Measurements from ENCODE around the gene CLIP2. TPM values are rescaled to one million over a fixed set of nuclear protein-coding genes. Genes with fewer than 3 reads are reported as not detected.
"Not testable (repeated sequence)": the region's sequence is repeated elsewhere in the genome, so short reads cannot be mapped to it uniquely, and the experiment has no call there.

Gene CLIP2
- total RNA-seq, 1 donor = 72.2 TPM

GRCh38 chr7:74294191-74294998 lies 5.2 kb downstream of the CLIP2 start:
- no peak for DNase-seq (ENCODE audit: low read depth in 2 of 3, low spot score in 2 of 3)

- DNase-seq (ENCODE audit: low read depth in 2 of 3, low spot score in 2 of 3) = no peak
These were observed 8.5 kb downstream of the CLIP2 start for GRCh38 chr7:74297516-74298233.

- DNase-seq (ENCODE audit: low read depth in 2 of 3, low spot score in 2 of 3) = no peak
These were observed 10.2 kb downstream of the CLIP2 start for GRCh38 chr7:74299401-74299800.

DNA sequence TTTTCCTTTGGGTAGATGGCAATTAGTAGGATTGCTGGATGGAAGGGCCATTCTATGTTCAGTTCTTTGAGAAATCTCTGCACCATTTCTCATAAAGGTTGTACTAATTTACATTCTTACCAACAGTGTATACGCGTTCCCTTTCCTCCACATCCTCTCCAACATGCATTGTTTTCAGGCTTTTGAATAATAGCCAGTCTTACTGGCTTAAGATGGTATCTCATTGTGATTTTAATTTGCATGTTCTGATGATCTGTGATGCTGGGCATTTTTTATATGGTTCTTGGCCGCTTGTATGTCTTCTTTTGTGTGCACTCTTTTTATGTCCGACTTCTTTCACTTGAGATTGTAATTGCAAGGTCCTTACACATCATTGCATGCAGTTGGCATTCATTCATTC lies 11.7 kb downstream of the CLIP2 start:
- DNase-seq (ENCODE audit: low read depth in 2 of 3, low spot score in 2 of 3) = no peak

DNA sequence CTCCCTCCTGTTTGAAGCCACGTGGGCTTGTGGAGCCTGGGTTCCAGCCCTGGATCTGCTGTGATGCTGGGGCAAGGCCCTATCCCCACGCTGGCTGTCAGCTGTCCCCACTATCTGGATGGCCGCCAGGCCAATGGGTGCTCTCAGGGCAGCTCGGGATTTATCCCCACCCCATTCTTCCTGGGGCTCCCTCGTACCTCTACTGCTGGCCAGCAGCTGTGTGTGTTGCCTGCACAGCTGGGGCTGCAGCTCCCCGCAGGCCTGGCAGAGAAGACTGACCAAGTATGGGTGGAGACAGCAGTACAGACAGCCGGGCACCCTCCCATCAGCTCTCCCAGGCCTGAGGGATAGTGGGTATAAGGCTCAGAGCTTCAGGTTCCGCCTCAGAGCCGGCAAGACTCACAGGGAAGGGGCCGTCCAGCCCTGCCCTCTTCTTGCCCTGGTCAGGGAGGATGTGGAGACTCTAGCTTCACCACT lies 13.6 kb downstream of the CLIP2 start:
- DNase-seq (ENCODE audit: low read depth in 2 of 3, low spot score in 2 of 3) = no peak

GRCh38 chr7:74304550-74304949 lies 15.3 kb downstream of the CLIP2 start:
- no peak for DNase-seq (ENCODE audit: low read depth in 2 of 3, low spot score in 2 of 3)

DNA sequence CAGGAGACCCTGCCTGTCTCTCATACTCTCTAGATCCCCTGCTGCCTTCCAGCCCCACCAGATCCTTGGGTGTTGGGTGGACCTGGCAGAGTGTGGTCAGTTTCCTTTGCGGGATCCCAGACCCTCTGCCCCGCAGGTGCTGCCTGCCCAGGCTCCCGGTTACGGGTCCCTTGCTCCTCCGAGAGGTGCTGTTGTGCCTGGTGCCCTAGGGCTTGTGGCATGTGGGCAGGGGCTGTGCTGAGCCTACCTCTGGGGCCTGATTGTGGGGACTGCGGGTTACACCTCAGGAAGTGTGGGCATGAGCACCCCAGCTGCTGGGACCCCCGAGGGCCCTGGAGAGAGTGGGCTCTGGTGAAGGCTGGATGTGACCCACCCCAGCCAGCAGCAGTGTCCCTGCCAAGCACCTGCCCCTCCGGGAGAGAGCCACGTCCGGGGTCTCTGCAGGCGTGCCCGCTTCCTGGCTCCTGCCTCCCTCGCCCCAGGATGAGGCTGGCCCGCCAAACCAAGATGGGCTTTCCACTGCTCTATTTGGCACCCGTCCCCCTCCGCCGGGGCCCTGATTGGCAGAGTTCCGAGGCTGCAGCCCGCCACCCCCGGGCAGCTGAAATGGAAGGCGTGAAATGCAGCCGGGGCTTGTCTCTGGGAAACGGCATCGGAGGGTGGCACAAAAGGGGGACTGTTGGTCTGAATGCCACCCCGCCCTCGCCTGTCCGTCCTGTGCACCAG lies 17.0 kb downstream of the CLIP2 start:
- peak in 2 of 3 donors; percentile 49 to 69 for DNase-seq (ENCODE audit: low read depth in 2 of 3, low spot score in 2 of 3)

GRCh38 chr7:74306730-74307469 lies 17.7 kb downstream of the CLIP2 start:
- DNase-seq (ENCODE audit: low read depth in 2 of 3, low spot score in 2 of 3) = peak in 2 of 3 donors; percentile 36 to 37

DNA sequence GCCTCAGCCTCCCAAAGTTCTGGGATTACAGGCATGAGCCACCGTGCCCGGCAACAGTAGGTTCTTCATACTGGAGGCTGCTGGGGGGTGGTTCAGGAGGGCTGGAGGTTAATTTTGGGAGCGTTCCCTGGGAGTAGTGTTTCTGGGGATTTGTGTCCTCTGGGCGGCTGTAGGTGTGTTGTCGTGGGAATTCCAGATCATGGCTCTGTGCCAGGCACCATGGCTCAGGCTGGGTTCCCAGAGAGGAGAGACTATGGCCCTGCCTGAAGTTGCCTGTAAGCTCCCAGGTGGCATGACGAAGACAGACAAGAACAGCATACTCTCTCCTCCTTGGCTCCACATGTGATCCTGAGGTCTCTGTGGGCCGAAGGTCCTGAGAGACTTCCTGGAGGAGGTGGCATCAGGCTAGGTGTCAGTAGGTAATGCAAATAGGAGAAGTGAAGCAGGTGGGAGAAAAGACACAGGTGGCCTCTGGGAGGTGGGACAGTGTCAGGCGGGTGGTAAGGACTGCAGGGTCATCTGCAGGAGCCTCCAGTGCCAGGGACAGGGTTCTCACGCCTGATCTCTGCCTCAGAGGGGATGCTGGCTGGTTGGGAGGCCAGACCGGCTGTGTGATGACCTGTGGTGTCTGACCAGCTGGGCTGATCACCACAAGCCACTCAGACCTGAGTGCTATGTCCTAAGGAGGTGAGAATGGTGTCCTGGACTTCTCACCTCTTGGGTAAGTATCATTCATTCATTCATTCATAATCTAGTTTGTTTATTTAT lies 18.7 kb downstream of the CLIP2 start:
- DNase-seq (ENCODE audit: low read depth in 2 of 3, low spot score in 2 of 3) = no peak

- DNase-seq (ENCODE audit: low read depth in 2 of 3, low spot score in 2 of 3) = no peak
These were observed 20.0 kb downstream of the CLIP2 start for GRCh38 chr7:74309181-74309580.

DNA sequence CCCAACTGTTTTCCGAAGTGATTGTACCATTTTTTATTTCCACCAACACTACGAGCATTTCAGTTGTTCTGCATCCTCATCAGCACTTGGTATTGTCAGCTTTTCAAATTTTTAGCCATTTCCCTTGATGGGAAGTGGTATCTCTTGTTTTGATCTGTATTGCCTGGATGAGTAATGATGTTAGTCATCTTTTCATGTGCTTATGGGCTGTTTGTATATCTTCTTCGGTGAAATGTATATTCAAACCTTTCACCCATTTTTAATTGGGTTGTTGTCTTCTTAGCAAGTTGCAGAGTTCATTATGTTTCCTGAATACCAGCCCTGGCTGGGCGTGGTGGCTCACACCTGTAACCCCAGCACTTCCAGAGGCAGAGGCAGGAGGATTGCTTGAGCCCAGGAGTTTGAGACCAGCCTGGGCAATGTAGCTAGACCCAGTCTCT lies 22.1 kb downstream of the CLIP2 start:
- DNase-seq (ENCODE audit: low read depth in 2 of 3, low spot score in 2 of 3) = no peak

GRCh38 chr7:74312418-74313028 lies 23.3 kb downstream of the CLIP2 start:
- DNase-seq (ENCODE audit: low read depth in 2 of 3, low spot score in 2 of 3) = peak in 2 of 3 donors; percentile 57 to 64

- DNase-seq (ENCODE audit: low read depth in 2 of 3, low spot score in 2 of 3) = not testable (repeated sequence)
These were observed 26.7 kb downstream of the CLIP2 start for GRCh38 chr7:74315891-74316290.

DNA sequence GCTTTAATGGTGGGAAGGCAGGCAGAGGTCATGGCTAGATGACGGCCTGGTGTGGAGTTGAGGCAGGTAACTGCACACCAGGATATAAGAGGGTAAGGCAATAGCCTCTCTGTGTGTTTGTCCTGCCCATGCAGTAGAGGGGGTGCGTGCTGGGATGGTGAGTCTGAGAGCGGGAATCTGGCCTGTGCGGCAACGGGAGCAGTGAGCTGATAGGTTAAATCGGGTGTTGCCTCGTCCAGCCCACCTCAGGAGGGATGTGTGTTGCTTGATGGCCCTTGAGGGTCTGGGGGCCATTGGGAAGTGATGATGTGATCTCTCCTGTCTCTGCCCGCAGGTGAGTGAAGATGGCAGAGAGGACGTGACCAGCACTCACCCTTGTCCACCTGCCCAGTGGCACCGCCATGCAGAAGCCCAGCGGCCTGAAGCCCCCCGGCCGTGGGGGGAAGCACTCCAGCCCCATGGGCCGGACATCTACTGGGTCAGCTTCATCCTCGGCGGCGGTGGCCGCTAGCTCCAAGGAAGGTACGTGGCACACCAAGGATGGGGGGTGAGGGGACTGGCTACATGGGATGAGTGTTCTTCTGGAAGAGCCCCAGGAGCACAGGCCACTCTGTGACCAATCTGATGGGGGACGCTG lies 28.1 kb downstream of the CLIP2 start:
- no peak for DNase-seq (ENCODE audit: low read depth in 2 of 3, low spot score in 2 of 3)

GRCh38 chr7:74318043-74318442 lies 28.8 kb downstream of the CLIP2 start:
- no peak for DNase-seq (ENCODE audit: low read depth in 2 of 3, low spot score in 2 of 3)

- DNase-seq (ENCODE audit: low read depth in 2 of 3, low spot score in 2 of 3) = no peak
These were observed 31.5 kb downstream of the CLIP2 start for GRCh38 chr7:74320645-74321221.

GRCh38 chr7:74322892-74323291 lies 33.7 kb downstream of the CLIP2 start:
- DNase-seq (ENCODE audit: low read depth in 2 of 3, low spot score in 2 of 3) = not testable (repeated sequence)

GRCh38 chr7:74324531-74325209 lies 35.5 kb downstream of the CLIP2 start:
- DNase-seq (ENCODE audit: low read depth in 2 of 3, low spot score in 2 of 3) = no peak
